Measurements from ENCODE around the gene CD37. TPM values are rescaled to one million over a fixed set of nuclear protein-coding genes. Genes with fewer than 3 reads are reported as not detected.

Gene CD37
- total RNA-seq, 1 experiment from 2014 or later, result not detected

- no peak overlapping the region for H3K56ac ChIP-seq (ENCODE audit: insufficient read length, low read depth, low read length)
- no peak for TF ChIP-seq CTCF (conservative IDR thresholded peaks at IDR 0.05)
- no peak overlapping the region for H3K14ac ChIP-seq (ENCODE audit: insufficient read depth, low read length)
- H4K20me1 ChIP-seq (ENCODE audit: control insufficient read depth, insufficient read depth, insufficient read length), result no peaks in the 10 kb centered on the region
- no peak overlapping the region for H2AK5ac ChIP-seq (ENCODE audit: insufficient read length, low read length)
- no peaks in the 10 kb centered on the region for H3K79me2 ChIP-seq (ENCODE audit: insufficient read depth, low read length)
- no peak overlapping the region for H4K91ac ChIP-seq (ENCODE audit: insufficient read length, low read depth, low read length)
- no peaks in the 10 kb centered on the region for H3K79me1 ChIP-seq (ENCODE audit: insufficient read depth, low read depth, low read length, poor library complexity, severe bottlenecking)
- H3K36me3 Mint-ChIP-seq (ENCODE audit: insufficient read depth in 1 of 3, low read depth in 3 of 3), result peaks cover 81 to 99% (median 96%) of the 10 kb centered on the region in 3 experiments
- no peaks in the 10 kb centered on the region for H3K9me3 ChIP-seq (ENCODE audit: control insufficient read depth, low read depth, low read length)
- no CpG with 5 or more reads among the region's 15 CpGs for WGBS (ENCODE audit: extremely low coverage, insufficient read length, low lambda C conversion rate)
- no peak overlapping the region for H4K8ac ChIP-seq (replicated peaks; ENCODE audit: insufficient read length, low read depth, low read length)
- H3K18ac ChIP-seq (ENCODE audit: insufficient read length, low read depth, low read length), result no peak overlapping the region
- no peak overlapping the region for H3K4me3 Mint-ChIP-seq
- no peak overlapping the region for H3K9ac ChIP-seq (ENCODE audit: extremely low read depth, insufficient read length, low read length)
- H3K27me3 Mint-ChIP-seq (ENCODE audit: low read depth), result no peaks in the 10 kb centered on the region
- no peak overlapping the region for H3K27ac ChIP-seq (ENCODE audit: insufficient read length, low read depth, low read length)
- H3T11ph ChIP-seq (ENCODE audit: low read length), result no peak overlapping the region
- H4K5ac ChIP-seq (ENCODE audit: insufficient read length, low read depth, low read length), result no peak overlapping the region
- H2BK12ac ChIP-seq (ENCODE audit: insufficient read length, low read depth, low read length), result no peak overlapping the region
- no peak overlapping the region for H2AFZ ChIP-seq (ENCODE audit: low read length)
- no peaks in the 10 kb centered on the region for H3K23me2 ChIP-seq (ENCODE audit: insufficient read length, low read depth, low read length, poor library complexity, severe bottlenecking)
- no peak overlapping the region for H3K4ac ChIP-seq (ENCODE audit: low read depth, low read length)
- H2BK120ac ChIP-seq (ENCODE audit: low read depth, low read length, poor library complexity, severe bottlenecking), result no peak overlapping the region
- H3K23ac ChIP-seq (ENCODE audit: insufficient read length, low read depth, low read length), result no peak overlapping the region
- H3K27me3 ChIP-seq (ENCODE audit: insufficient read depth, low read length), result no peaks in the 10 kb centered on the region
- no peak for DNase-seq
- no peak overlapping the region for H3K4me2 ChIP-seq (ENCODE audit: insufficient read depth, insufficient read length, low read length)
- no peaks in the 10 kb centered on the region for H3K4me1 ChIP-seq (ENCODE audit: insufficient read depth, low read length)
- no peak overlapping the region for H3K27ac Mint-ChIP-seq
- H2BK20ac ChIP-seq (ENCODE audit: low read depth, low read length, poor library complexity, severe bottlenecking), result no peak overlapping the region
- H3K9me3 Mint-ChIP-seq, result no peaks in the 10 kb centered on the region
- H2BK5ac ChIP-seq (ENCODE audit: insufficient read length, low read length), result no peak overlapping the region
- no peak overlapping the region for H2BK15ac ChIP-seq (ENCODE audit: low read depth, low read length)
- H3K4me1 Mint-ChIP-seq, result peaks cover 3 to 4% of the 10 kb centered on the region in 2 experiments; a peak in 2 of 4 replicates
Measured at GRCh38 chr19:49347191-49347590, 12.0 kb downstream of the CD37 start.

All from H9 (cell line).